Stimulated activated memory B cell treated with anti-CD40 and anti-IgM and Interleukin-4, amounts not matched to agents 10 μg/mL and 1 μg/mL and 100 μg/mL, for 72 hours (primary cell): Measurements from ENCODE around the gene ADGRE3.
"Not testable (repeated sequence)": the region's sequence is repeated elsewhere in the genome, so short reads cannot be mapped to it uniquely, and the experiment has no call there.

Source experiments
- ATAC-seq: fragments of 150-1000 bp; cut with Tn5 transposase; 2 replicates; pipeline ENCODE4 v1.10.0; 2021
- H3K27ac Mint-ChIP-seq: one replicate; pipeline ENCODE4 v1.8.0; 2022; ENCODE audit warnings: mild to moderate bottlenecking, mixed read lengths
- H3K27me3 Mint-ChIP-seq: one replicate; pipeline ENCODE4 v1.8.0; 2022; ENCODE audit warnings: mixed read lengths
- H3K36me3 Mint-ChIP-seq: one replicate; pipeline ENCODE4 v1.8.0; 2022; ENCODE audit warnings: mixed read lengths
- H3K4me1 Mint-ChIP-seq: one replicate; pipeline ENCODE4 v1.8.0; 2022; ENCODE audit warnings: mixed read lengths
- H3K4me3 Mint-ChIP-seq: one replicate; pipeline ENCODE4 v1.8.0; 2022; ENCODE audit warnings: mild to moderate bottlenecking, moderate library complexity, mixed read lengths
- H3K9me3 Mint-ChIP-seq: one replicate; pipeline ENCODE4 v1.8.0; 2022; ENCODE audit warnings: mixed read lengths

ADGRE3 gene

GRCh38 chr19:14585187-14585586 is 89.5 kb downstream of the ADGRE3 start:
- H3K4me3 Mint-ChIP-seq, result peak overlapping the region; percentile 100
- H3K27ac Mint-ChIP-seq, result peak overlapping the region; percentile 97

GRCh38 chr19:14584372-14584771 is 90.3 kb downstream of the ADGRE3 start:
- H3K27me3 Mint-ChIP-seq, H3K9me3 Mint-ChIP-seq, ATAC-seq: not testable (repeated sequence)
- Mint-ChIP-seq H3K4me1 (peaks cover 85% of the 10 kb centered on the region), H3K36me3 (peaks cover 49% of the 10 kb centered on the region), H3K4me3 (peak overlapping the region; percentile 100), H3K27ac (peak overlapping the region; percentile 97)

More at GRCh38 chr19:14585187-14585586, 89.5 kb downstream of the ADGRE3 start:
- Mint-ChIP-seq H3K36me3 (peaks cover 50% of the 10 kb centered on the region), H3K4me1 (peaks cover 80% of the 10 kb centered on the region)
- not testable (repeated sequence) for H3K27me3 Mint-ChIP-seq, H3K9me3 Mint-ChIP-seq
- ATAC-seq, result peak; percentile 89

GRCh38 chr19:14582894-14583340 is 91.7 kb downstream of the ADGRE3 start, which contains the start of gene CLEC17A:
Gene CLEC17A, plus strand, starts transcription at chr19:14583084. Its CDS starts 77 bp downstream, at chr19:14583161.
- Mint-ChIP-seq H3K36me3 (peaks cover 38% of the 10 kb centered on the region), H3K4me1 (peaks cover 81% of the 10 kb centered on the region), H3K27ac (peak within 1 kb of the TSS; percentile 97), H3K27me3 (no peaks in the 10 kb centered on the region), H3K4me3 (peak within 1 kb of the TSS; percentile 100), H3K9me3 (peaks cover 3% of the 10 kb centered on the region)
- ATAC-seq, result peak; percentile 80

- peaks cover 83% of the 10 kb centered on the region for H3K4me1 Mint-ChIP-seq
- H3K27me3 Mint-ChIP-seq, result no peaks in the 10 kb centered on the region
- H3K4me3 Mint-ChIP-seq, result peak overlapping the region; percentile 57
- H3K9me3 Mint-ChIP-seq, result peaks cover 3% of the 10 kb centered on the region
- H3K36me3 Mint-ChIP-seq, result peaks cover 21% of the 10 kb centered on the region
- H3K27ac Mint-ChIP-seq, result peak overlapping the region; percentile 97
- peak; percentile 55 for ATAC-seq
These were observed 93.9 kb downstream of the ADGRE3 start for GRCh38 chr19:14580623-14581237.

- peak; percentile 85 for ATAC-seq
- no peaks in the 10 kb centered on the region for H3K27me3 Mint-ChIP-seq
- H3K9me3 Mint-ChIP-seq, result peaks cover 3% of the 10 kb centered on the region
- H3K36me3 Mint-ChIP-seq, result peaks cover 6% of the 10 kb centered on the region
- H3K4me3 Mint-ChIP-seq, result peak overlapping the region; percentile 39
- peaks cover 83% of the 10 kb centered on the region for H3K4me1 Mint-ChIP-seq
- peak overlapping the region; percentile 87 for H3K27ac Mint-ChIP-seq
These were observed 96.7 kb downstream of the ADGRE3 start for GRCh38 chr19:14577885-14578427.

GRCh38 chr19:14577264-14577663 is 97.4 kb downstream of the ADGRE3 start:
- H3K4me3 Mint-ChIP-seq, result peak overlapping the region; percentile 30
- H3K27ac Mint-ChIP-seq, result peak overlapping the region; percentile 87
- peaks cover 3% of the 10 kb centered on the region for H3K9me3 Mint-ChIP-seq
- no peaks in the 10 kb centered on the region for H3K27me3 Mint-ChIP-seq
- H3K36me3 Mint-ChIP-seq, result peaks cover 5% of the 10 kb centered on the region
- peak; percentile 45 for ATAC-seq
- peaks cover 76% of the 10 kb centered on the region for H3K4me1 Mint-ChIP-seq

- peaks cover 72% of the 10 kb centered on the region for H3K4me1 Mint-ChIP-seq
- no peaks in the 10 kb centered on the region for H3K27me3 Mint-ChIP-seq
- H3K36me3 Mint-ChIP-seq, result peaks cover 5% of the 10 kb centered on the region
- peak overlapping the region; percentile 87 for H3K27ac Mint-ChIP-seq
- H3K4me3 Mint-ChIP-seq, result no peak overlapping the region
- ATAC-seq, result no peak
- H3K9me3 Mint-ChIP-seq, result peaks cover 3% of the 10 kb centered on the region
These were observed 98.3 kb downstream of the ADGRE3 start for GRCh38 chr19:14576363-14576762.

- Mint-ChIP-seq H3K4me3 (peak overlapping the region; percentile 32), H3K9me3 (peaks cover under 1% of the 10 kb centered on the region), H3K27me3 (no peaks in the 10 kb centered on the region), H3K36me3 (peaks cover 2% of the 10 kb centered on the region), H3K4me1 (peaks cover 70% of the 10 kb centered on the region), H3K27ac (peak overlapping the region; percentile 87)
- ATAC-seq, result no peak
These were observed 99.1 kb downstream of the ADGRE3 start for GRCh38 chr19:14575428-14575980.

GRCh38 chr19:14571695-14572490 is 102.8 kb downstream of the ADGRE3 start, which contains the start of gene NDUFB7:
Gene NDUFB7, minus strand, starts transcription at chr19:14572066. Its CDS starts 66 bp downstream, at chr19:14572000.
- peaks cover 20% of the 10 kb centered on the region for H3K36me3 Mint-ChIP-seq
- peak within 1 kb of the TSS; percentile 95 for H3K27ac Mint-ChIP-seq
- H3K27me3 Mint-ChIP-seq, result no peaks in the 10 kb centered on the region
- no peaks in the 10 kb centered on the region for H3K9me3 Mint-ChIP-seq
- H3K4me3 Mint-ChIP-seq, result peak within 1 kb of the TSS; percentile 96
- peaks cover 76% of the 10 kb centered on the region for H3K4me1 Mint-ChIP-seq
- ATAC-seq, result peak; percentile 95

- H3K27me3 Mint-ChIP-seq, result no peaks in the 10 kb centered on the region
- peaks cover 75% of the 10 kb centered on the region for H3K4me1 Mint-ChIP-seq
- peak overlapping the region; percentile 96 for H3K4me3 Mint-ChIP-seq
- H3K27ac Mint-ChIP-seq, result peak overlapping the region; percentile 95
- H3K36me3 Mint-ChIP-seq, result peaks cover 24% of the 10 kb centered on the region
- no peak for ATAC-seq
- no peaks in the 10 kb centered on the region for H3K9me3 Mint-ChIP-seq
These were observed 103.6 kb downstream of the ADGRE3 start for GRCh38 chr19:14570864-14571527.
